C4-2B (cell line): ENCODE data around the gene ASIC4.

ENCODE experiments used
- ZFX ChIP-seq: fragments of 450-650 bp; IDR thresholded peaks from 2 replicates; pipeline ENCODE4 v1.6.1; 2017
- TF ChIP-seq, protein P1 (sequence below): fragments of 450-650 bp; conservative IDR thresholded peaks from 2 replicates; pipeline ENCODE4 v1.5.1; 2017; ENCODE audit warnings: mild to moderate bottlenecking

DNA sequence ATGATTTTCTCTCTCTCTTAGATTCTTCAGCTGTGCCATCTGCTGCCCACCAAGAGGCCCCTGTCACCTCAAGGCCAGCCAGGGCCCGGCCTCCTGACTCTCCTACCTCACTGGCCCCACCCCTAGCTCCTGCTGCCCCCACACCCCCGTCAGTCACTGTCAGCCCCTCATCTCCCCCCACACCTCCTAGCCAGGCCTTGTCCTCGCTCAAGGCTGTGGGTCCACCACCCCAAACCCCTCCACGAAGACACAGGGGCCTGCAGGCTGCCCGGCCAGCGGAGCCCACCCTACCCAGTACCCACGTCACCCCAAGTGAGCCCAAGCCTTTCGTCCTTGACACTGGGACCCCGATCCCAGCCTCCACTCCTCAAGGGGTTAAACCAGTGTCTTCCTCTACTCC, 25.0 kb upstream of the ASIC4 start:
- TF ChIP-seq, protein P1, sequence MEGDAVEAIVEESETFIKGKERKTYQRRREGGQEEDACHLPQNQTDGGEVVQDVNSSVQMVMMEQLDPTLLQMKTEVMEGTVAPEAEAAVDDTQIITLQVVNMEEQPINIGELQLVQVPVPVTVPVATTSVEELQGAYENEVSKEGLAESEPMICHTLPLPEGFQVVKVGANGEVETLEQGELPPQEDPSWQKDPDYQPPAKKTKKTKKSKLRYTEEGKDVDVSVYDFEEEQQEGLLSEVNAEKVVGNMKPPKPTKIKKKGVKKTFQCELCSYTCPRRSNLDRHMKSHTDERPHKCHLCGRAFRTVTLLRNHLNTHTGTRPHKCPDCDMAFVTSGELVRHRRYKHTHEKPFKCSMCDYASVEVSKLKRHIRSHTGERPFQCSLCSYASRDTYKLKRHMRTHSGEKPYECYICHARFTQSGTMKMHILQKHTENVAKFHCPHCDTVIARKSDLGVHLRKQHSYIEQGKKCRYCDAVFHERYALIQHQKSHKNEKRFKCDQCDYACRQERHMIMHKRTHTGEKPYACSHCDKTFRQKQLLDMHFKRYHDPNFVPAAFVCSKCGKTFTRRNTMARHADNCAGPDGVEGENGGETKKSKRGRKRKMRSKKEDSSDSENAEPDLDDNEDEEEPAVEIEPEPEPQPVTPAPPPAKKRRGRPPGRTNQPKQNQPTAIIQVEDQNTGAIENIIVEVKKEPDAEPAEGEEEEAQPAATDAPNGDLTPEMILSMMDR = no peak
- TF ChIP-seq ZFX = no peak
